A549 treated with Mapracorat at 1 μM for 4 hours (cell line): ENCODE data around the gene GNPAT. TPM values are rescaled to one million over a fixed set of nuclear protein-coding genes. Genes with fewer than 3 reads are reported as not detected.

Source experiments
- total RNA-seq: library from RNA; stranded (reverse); fragments of 200-300 nt; extraction: Qiagen RNA extraction; gene quantifications from 5 replicates; pipeline ENCODE4 v1.2.3, GENCODE V29; 2022

The GNPAT gene
- 34.4 to 39.4 TPM (median 36.1 TPM) in 5 replicates for total RNA-seq

GRCh38 chr1:231240883-231241735, at the start of gene GNPAT:
TSS of gene GNPAT (plus strand) at chr1:231241212. CDS start at chr1:231241379, 167 bp downstream.

Other genes starting within 250 kb of the GNPAT start
- 11.2 to 17.9 TPM (median 15.9 TPM) in 5 replicates for gene FAM89A, start 201.0 kb upstream of the GNPAT start, total RNA-seq
- gene TRIM67, start 79.2 kb upstream of the GNPAT start, total RNA-seq: 0.12 to 0.19 TPM (median 0.14 TPM) in 5 replicates
- gene EXOC8, start 96.6 kb downstream of the GNPAT start, total RNA-seq: 8.0 to 9.3 TPM (median 9.1 TPM) in 5 replicates
- 11.5 to 14.4 TPM (median 14.2 TPM) in 5 replicates for gene SPRTN, start 97.1 kb downstream of the GNPAT start, total RNA-seq
- 50.5 to 63.1 TPM (median 57.9 TPM) in 5 replicates for gene EGLN1, start 181.1 kb downstream of the GNPAT start, total RNA-seq